IPS-15b (cell line): ENCODE measurements around the gene FAR1.

Experiments used
- H3K27me3 ChIP-seq: one replicate; pipeline ENCODE4 v1.6.1; 2013; ENCODE audit warnings: low read length; ENCODE audit not compliant: control insufficient read depth, insufficient read depth
- H3K36me3 ChIP-seq: one replicate; pipeline ENCODE4 v1.6.1; 2013; ENCODE audit warnings: low read length; ENCODE audit not compliant: control insufficient read depth, insufficient read depth
- H3K4me1 ChIP-seq: one replicate; pipeline ENCODE4 v1.6.1; 2013; ENCODE audit warnings: mild to moderate bottlenecking, low read length; ENCODE audit not compliant: control insufficient read depth, insufficient read depth
- H3K4me3 ChIP-seq: one replicate; pipeline ENCODE4 v1.5.1; 2013; ENCODE audit warnings: low read depth, low read length
- H3K9ac ChIP-seq: one replicate; pipeline ENCODE4 v1.6.1; 2013; ENCODE audit warnings: low read depth, mild to moderate bottlenecking, low read length
- H3K9me3 ChIP-seq: one replicate; pipeline ENCODE4 v1.6.1; 2013; ENCODE audit warnings: mild to moderate bottlenecking, low read length; ENCODE audit not compliant: control insufficient read depth, insufficient read depth

The FAR1 gene

DNA sequence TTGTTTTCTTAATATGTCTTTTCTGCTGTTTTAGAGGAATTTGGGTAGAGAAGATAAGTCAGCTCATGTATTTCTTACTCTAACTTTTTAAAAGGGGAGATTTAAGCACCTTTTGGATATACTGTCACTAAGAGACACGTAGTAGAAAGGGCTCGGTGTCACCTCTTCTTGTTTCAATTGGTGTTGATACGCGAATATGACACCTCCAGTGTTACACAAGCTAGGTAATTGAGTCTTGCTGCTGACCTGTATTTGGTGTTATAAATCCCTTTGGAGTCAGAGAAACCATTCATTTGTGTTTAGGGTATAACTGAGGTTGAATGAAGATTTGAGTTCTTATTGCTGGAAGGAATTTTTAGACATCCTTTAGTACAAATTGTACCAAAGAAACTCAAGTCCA, 25.6 kb downstream of the FAR1 start:
- Histone ChIP-seq H3K4me3 (no peak overlapping the region), H3K4me1 (no peaks in the 10 kb centered on the region), H3K9ac (no peak overlapping the region), H3K27me3 (no peaks in the 10 kb centered on the region), H3K9me3 (no peaks in the 10 kb centered on the region), H3K36me3 (peaks cover 4% of the 10 kb centered on the region)

GRCh38 chr11:13695886-13696285, 27.4 kb downstream of the FAR1 start:
- Histone ChIP-seq H3K9ac (no peak overlapping the region), H3K27me3 (no peaks in the 10 kb centered on the region), H3K4me3 (no peak overlapping the region), H3K4me1 (no peaks in the 10 kb centered on the region), H3K36me3 (peaks cover 4% of the 10 kb centered on the region), H3K9me3 (no peaks in the 10 kb centered on the region)

DNA sequence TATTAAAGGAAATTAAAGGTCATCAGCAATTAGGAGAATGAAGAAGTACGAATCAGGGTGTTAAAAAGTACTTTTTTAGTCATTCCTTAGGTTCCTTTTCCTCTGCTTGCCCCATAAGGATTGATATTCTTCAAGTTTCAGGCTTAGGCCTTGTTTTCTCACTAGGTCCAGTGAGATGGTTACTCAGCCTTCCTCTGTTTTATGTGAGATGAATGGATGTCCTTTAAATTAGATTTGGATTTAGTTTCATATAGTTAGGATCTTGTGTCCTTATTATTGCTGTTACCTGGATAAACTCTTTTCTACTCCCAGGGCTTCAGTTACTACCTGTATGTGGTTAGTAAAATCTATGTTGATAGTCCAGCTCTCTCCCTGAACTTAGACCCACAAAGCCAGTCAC, 29.2 kb downstream of the FAR1 start:
- no peak overlapping the region for H3K9ac ChIP-seq
- no peaks in the 10 kb centered on the region for H3K4me1 ChIP-seq
- H3K9me3 ChIP-seq = no peaks in the 10 kb centered on the region
- no peak overlapping the region for H3K4me3 ChIP-seq
- H3K27me3 ChIP-seq = no peaks in the 10 kb centered on the region
- H3K36me3 ChIP-seq = peaks cover 4% of the 10 kb centered on the region

DNA sequence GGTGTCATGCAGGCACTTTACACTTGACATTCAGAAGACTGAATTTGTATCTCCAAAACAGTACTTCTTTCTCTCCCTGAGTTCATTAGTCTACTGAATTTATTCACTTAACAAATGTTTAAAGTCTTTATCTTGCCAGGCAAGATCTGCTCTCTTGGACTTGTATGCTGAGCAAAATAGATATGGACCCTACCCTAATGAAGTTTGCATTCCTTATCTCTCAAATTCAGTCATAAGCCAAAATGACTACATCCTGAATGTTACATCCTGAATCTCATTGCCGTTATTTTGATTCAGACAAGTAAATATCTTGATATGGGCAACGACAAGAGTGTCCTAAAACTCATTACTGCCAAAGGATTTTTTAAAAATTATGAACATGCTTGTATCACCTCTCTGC, 29.7 kb downstream of the FAR1 start:
- Histone ChIP-seq H3K36me3 (peaks cover 4% of the 10 kb centered on the region), H3K9ac (no peak overlapping the region), H3K4me3 (no peak overlapping the region), H3K9me3 (no peaks in the 10 kb centered on the region), H3K4me1 (no peaks in the 10 kb centered on the region), H3K27me3 (no peaks in the 10 kb centered on the region)

DNA sequence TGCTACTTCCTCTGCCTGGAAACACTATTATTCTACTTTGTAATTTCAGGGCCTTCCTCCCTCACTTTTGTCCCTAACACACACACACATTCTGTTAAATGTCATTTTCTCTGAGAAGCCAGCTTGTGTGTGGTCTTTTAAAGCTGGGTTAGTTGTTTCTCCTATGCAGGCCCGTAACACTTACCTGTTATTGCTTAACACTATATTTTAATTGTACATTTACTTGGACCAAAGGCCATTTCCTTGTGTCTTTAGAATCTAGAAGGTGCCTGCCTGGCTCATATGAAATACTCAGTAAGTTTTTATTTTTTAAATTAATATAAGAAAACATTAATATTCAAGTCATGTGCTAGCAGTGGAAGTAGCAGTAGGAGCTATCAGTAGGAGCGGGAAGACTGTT, 30.6 kb downstream of the FAR1 start:
- Histone ChIP-seq H3K4me1 (no peaks in the 10 kb centered on the region), H3K4me3 (no peak overlapping the region), H3K27me3 (no peaks in the 10 kb centered on the region), H3K9ac (no peak overlapping the region), H3K9me3 (no peaks in the 10 kb centered on the region), H3K36me3 (peaks cover 4% of the 10 kb centered on the region)

DNA sequence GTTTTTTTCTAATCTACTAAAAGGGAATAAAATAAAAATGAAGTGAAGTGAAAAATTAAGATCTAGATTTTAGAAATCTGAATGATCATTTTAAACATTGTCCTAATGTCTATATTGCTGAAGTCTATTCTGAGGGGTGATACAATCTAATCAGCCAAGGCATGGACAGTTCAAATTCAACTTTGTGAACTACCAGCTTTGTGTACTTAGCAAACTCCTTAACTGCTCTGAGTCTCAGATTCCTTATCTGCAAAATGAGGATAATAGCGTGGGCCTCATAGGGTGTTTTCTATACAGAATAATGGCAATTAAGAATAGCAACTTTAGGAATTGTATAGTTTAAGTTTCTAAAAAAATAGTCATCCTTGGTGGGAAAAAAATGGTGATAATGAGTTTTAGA, 31.4 kb downstream of the FAR1 start:
- H3K4me3 ChIP-seq = no peak overlapping the region
- no peaks in the 10 kb centered on the region for H3K9me3 ChIP-seq
- H3K4me1 ChIP-seq = no peaks in the 10 kb centered on the region
- peaks cover 4% of the 10 kb centered on the region for H3K36me3 ChIP-seq
- no peak overlapping the region for H3K9ac ChIP-seq
- no peaks in the 10 kb centered on the region for H3K27me3 ChIP-seq

- Histone ChIP-seq H3K4me1 (peaks cover 7% of the 10 kb centered on the region), H3K9me3 (no peaks in the 10 kb centered on the region), H3K27me3 (no peaks in the 10 kb centered on the region), H3K36me3 (no peaks in the 10 kb centered on the region), H3K4me3 (no peak overlapping the region), H3K9ac (no peak overlapping the region)
Measured at GRCh38 chr11:13701506-13701905, 33.0 kb downstream of the FAR1 start.

DNA sequence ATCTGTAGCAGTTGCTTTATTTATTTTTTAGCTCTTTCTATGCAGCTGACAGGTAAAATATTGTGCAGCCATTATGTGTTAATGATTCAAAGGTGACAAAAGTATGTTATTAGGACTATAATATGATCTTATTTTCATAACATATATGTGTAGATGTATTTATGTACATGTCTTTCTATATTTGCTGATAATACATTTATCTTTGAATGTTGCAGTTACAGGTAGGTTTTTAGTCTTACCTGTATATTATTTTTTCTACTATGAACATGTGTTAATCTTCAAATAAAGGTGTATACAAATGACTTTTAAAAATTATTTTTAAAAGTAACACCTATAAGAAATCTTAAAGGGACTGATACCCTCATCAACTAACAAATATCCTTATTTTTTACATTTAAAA, 33.6 kb downstream of the FAR1 start:
- Histone ChIP-seq H3K36me3 (no peaks in the 10 kb centered on the region), H3K4me1 (peaks cover 7% of the 10 kb centered on the region), H3K4me3 (no peak overlapping the region), H3K9me3 (no peaks in the 10 kb centered on the region), H3K9ac (no peak overlapping the region), H3K27me3 (no peaks in the 10 kb centered on the region)

DNA sequence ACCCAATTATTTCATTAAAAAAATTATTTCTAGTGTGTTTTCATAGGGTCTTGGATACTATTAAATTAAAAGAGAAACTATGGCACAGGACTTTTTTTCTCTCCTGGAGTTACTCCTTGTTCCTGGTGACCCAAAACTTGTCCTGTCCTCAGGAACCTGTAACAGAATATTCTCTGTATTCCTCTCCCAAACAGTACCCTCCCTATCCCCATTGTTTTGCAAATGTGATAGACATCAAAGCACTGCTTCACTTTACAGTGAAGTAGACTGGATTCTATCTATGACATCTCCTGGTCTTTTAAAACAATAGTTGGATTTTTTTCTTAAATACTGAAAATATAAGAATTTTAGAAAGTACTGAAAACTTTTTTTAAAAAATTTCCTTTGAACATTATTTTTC, 37.2 kb downstream of the FAR1 start:
- Histone ChIP-seq H3K9ac (no peak overlapping the region), H3K4me1 (peaks cover 7% of the 10 kb centered on the region), H3K4me3 (no peak overlapping the region), H3K36me3 (peaks cover 2% of the 10 kb centered on the region), H3K9me3 (no peaks in the 10 kb centered on the region), H3K27me3 (no peaks in the 10 kb centered on the region)

DNA sequence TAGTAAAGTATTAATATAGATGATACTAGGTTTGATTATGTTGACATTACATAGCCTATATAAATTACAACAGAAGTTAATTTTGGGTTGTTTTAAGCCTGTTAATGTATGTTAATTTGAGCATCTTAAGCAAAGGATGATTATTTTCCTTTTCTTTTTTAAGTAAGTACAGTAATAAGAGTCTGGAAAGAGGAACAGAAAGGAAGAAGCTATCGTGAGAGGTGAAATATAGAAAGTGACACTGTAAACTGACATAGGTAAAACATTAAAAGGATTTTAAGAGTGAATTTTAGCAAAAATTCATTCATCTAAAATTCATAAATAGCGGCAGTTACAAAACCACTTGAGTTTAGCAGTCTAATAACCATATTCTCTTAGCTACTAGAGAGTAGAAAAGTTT, 45.5 kb downstream of the FAR1 start:
- H3K27me3 ChIP-seq = no peaks in the 10 kb centered on the region
- no peaks in the 10 kb centered on the region for H3K36me3 ChIP-seq
- H3K4me3 ChIP-seq = no peak overlapping the region
- no peaks in the 10 kb centered on the region for H3K9me3 ChIP-seq
- H3K4me1 ChIP-seq = no peaks in the 10 kb centered on the region
- no peak overlapping the region for H3K9ac ChIP-seq

GRCh38 chr11:13717331-13717730, 48.9 kb downstream of the FAR1 start:
- no peaks in the 10 kb centered on the region for H3K4me1 ChIP-seq
- no peaks in the 10 kb centered on the region for H3K9me3 ChIP-seq
- no peaks in the 10 kb centered on the region for H3K27me3 ChIP-seq
- no peak overlapping the region for H3K9ac ChIP-seq
- no peaks in the 10 kb centered on the region for H3K36me3 ChIP-seq
- no peak overlapping the region for H3K4me3 ChIP-seq

GRCh38 chr11:13718394-13718793, 49.9 kb downstream of the FAR1 start:
- Histone ChIP-seq H3K36me3 (no peaks in the 10 kb centered on the region), H3K4me3 (no peak overlapping the region), H3K9ac (no peak overlapping the region), H3K27me3 (no peaks in the 10 kb centered on the region), H3K9me3 (no peaks in the 10 kb centered on the region), H3K4me1 (no peaks in the 10 kb centered on the region)

- H3K36me3 ChIP-seq = no peaks in the 10 kb centered on the region
- H3K9me3 ChIP-seq = no peaks in the 10 kb centered on the region
- no peaks in the 10 kb centered on the region for H3K4me1 ChIP-seq
- H3K27me3 ChIP-seq = no peaks in the 10 kb centered on the region
- H3K9ac ChIP-seq = no peak overlapping the region
- no peak overlapping the region for H3K4me3 ChIP-seq
Measured at GRCh38 chr11:13720940-13721339, 52.5 kb downstream of the FAR1 start.
